Fibroblast of peridontal ligament (primary cell): Measurements from ENCODE around the gene KIAA1958.
"Not testable (repeated sequence)": the region's sequence is repeated elsewhere in the genome, so short reads cannot be mapped to it uniquely, and the experiment has no call there.

ENCODE experiments used
- DNase-seq: peaks from one replicate; pipeline ENCODE4 v3.0.0-alpha.2; 2010; ENCODE audit errors: extremely low read depth

KIAA1958 gene

DNA sequence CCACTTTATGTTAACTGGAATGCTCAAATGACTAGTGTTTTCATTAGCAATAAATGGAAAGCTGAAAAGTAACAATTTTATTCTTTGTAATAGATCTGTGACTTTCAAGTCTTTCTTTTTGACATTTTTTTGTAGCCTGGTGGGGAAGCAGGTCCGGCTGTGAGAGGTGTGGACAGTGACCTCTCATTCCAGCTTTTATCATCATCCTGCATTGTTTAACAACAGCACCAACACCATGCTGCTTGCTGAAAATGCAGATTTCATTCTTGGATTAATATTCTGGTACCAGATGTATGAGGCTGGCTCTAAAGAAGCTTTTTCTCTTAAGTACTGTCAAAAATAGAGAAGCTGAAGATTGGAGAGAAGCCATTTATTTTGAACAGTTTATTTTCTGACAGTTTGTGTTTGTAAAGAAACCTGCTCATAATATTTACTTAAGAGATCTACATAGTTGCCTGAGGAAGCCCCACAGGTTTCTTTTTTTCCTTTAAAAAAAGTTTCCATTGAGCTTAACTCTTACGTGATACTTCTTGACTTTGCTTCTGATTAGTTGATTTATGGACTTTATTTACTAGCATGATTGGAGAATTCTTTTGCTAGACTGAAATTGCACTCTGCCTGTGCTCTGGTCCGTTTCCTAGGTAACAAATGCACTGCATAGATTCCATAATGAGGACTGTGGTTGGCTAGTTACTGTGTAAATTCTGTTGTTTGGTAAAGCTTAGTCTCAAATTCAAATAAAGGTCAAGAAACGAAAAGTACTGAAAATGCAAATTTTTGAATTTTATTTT lies 3.4 kb downstream of the KIAA1958 start:
- DNase-seq: peak; percentile 17

DNA sequence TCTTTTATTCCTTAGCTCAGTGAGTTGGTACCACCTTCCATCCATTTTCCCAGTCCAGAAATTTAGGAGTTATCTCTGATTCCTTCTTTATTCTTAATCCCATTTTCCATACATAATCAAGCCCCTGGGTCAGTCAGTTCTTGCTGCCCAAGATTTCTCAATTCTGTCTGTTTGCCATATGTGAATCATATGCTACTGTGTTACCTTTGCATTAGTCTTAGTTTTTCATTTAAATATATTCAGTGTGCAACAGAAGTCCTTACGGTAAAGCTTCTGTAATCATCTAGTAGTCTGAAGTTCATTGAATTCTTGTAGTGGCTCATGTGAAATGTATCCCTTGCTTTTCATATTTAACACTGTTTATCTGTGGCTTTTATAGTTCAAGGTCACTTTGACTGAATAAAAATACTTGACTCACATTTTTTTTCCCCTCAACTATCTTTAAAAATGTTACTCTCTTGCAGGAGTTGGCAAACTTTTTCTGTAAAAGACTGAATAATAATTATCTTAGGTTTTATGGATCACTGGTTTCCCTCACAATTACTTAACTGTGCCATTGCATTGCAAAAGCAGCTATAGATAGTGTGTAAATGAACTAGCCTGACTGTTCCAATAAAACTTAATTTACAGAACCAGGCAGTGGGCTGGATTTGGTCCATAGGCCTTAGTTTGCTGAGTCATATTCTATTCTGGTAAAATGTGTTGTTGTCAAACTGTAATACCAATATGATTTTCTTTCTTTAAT lies 6.9 kb downstream of the KIAA1958 start:
- DNase-seq: peak; percentile 93

- DNase-seq: no peak
Observed at GRCh38 chr9:112494153-112494552, 7.5 kb downstream of the KIAA1958 start.

- no peak for DNase-seq
Observed at GRCh38 chr9:112495614-112496013, 9.0 kb downstream of the KIAA1958 start.

- peak; percentile 16 for DNase-seq
Observed at GRCh38 chr9:112496074-112496722, 9.6 kb downstream of the KIAA1958 start.

GRCh38 chr9:112500842-112501241 lies 14.2 kb downstream of the KIAA1958 start:
- no peak for DNase-seq

DNA sequence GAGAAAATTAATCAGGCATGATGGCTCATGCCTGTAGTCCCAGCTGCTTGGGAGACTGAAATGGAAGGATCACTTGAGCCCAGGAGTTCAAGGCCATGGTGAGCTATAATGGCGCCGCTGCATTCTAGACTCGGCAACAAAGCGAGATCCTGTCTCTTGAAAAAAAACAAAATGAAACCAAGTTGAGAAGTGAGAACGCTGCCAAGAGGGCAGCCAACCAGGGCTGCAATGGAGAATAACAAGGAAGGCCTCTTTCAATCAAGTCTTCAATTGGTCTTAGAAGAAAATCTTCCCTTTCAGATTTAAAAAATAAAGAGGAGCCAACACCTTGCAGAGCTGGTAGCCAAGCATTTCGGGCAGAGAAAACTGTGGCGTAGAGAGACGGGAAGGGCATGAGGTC lies 14.7 kb downstream of the KIAA1958 start:
- DNase-seq: no peak

DNA sequence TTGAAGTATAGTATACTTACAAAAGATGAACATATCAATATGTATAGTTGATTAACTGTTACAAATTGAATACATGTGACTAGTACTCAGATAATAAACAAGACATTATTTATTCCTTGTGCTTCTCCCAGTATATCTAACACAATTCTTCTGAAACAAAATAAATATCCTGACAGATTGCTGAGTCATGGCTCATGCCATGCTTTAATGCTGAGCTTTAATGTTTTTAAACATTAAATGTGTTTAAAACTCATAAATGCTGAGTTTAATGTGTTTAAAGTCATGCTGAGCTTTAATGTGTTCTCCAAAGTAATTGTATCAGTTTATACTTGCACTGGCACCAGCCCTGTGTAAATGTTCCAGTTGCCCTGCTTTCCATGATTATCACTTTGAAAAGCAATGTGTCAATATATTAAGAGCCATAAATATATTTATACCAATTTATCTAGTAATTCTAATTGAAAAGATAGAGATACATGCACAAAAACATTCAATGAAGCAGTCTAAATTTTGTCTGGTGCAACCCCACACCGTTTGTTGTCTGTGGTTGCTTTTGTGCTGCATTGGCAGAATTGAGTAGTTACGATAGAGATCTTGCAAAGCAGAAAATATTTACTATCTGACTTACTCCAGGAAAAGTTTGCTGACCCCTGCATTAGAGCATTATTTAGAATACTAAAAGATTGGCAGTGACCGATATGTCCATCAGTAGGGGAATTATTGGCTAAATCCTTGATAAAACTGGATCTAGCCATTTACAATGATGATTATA lies 15.7 kb downstream of the KIAA1958 start:
- no peak for DNase-seq

- no peak for DNase-seq
Observed at GRCh38 chr9:112503170-112503569, 16.5 kb downstream of the KIAA1958 start.

DNA sequence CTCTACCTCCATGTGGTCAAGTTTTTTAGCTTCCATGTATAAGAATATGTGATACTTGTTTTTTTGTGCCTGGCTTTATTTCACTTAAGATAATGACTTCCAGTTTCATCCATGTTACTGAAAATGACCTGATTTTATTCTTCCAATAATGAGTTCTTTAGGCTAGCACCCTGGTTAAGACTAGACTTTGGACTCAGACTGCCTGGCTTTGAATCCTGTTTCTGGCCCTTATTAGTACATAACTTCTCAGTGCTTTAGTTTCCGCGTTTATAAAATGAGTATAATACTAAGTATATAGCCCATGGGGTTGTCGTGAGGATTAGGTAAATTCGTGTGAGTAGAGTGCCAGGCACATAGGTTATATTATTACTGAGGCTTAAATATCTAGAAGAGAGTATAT lies 18.5 kb downstream of the KIAA1958 start:
- no peak for DNase-seq

GRCh38 chr9:112505607-112506006 lies 19.0 kb downstream of the KIAA1958 start:
- no peak for DNase-seq

GRCh38 chr9:112506571-112506970 lies 19.9 kb downstream of the KIAA1958 start:
- no peak for DNase-seq

- no peak for DNase-seq
Observed at GRCh38 chr9:112507001-112507680, 20.5 kb downstream of the KIAA1958 start.

DNA sequence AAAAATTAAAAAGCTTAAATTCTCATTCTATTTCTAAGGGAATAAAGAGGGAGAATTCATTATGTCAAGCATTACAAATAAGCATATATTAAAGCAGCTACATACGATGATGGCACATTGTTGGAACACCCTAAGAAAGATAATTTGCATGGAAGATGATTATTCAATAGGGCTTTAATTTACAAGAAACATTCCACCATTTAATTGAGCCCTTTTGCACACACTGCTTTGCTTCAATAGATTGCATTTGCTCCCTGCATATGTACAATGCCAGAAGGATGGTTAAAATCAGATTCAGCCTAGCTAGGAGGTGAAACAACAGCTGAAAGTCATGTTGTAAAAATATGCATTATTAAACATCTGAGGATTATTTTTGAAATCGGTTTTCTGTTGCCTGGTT lies 21.8 kb downstream of the KIAA1958 start:
- DNase-seq: no peak

DNA sequence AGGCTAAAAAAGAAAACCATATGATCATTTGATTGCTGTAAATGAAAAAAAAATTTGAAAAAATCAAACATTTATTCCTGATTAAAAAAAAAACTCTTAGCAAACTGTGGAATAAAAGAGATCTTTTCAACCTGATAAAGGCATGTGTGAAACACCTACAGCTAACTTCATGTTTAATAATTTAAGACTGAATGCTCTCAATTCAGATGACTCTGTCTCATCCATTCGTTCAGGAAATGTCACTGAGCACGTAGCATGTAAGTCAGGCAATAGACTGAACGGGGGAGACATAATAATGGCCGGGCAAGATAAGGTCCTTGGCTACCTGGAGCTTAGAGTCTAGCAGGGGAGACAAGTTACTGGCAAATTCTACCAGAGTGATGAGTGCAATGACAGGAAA lies 25.8 kb downstream of the KIAA1958 start:
- DNase-seq: not testable (repeated sequence)

- no peak for DNase-seq
Observed at GRCh38 chr9:112516769-112517168, 30.1 kb downstream of the KIAA1958 start.

- DNase-seq: no peak
Observed at GRCh38 chr9:112520069-112520468, 33.4 kb downstream of the KIAA1958 start.

DNA sequence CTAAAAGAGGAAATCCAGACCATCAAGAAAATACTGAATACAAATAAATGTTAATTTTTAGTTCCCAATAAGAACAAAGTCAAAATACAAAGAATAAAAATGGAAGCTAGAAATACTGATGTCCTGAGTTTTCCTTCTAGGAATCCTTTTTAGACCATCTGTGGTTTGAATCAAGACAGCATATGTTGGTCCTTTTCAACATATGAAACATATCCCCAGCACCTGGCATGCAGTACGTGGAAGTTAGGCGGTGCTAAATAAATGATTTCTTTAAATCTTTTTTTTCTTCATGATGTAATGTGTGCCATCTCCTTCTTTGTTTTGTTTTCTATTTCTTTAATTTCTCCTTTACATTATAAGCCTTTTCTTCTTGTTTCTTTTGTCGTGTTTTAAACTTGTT lies 34.0 kb downstream of the KIAA1958 start:
- no peak for DNase-seq

DNA sequence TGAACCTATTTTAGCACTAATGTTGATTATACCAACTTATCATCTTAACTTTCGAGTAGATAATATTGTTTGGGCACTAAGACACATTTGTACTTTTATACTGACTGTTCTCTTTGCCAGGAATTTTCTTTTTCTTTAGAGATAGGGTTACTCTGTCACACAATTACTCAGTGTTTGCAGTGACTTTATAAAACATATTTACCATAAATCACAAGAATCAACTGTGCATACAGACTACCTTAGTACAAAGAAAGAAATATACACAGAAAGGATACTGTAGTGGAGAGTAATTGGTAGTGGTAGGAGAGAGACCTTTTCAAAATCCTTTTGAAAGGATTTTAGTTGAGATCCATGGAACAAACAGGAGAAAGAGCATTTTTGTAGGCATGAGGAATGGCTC lies 40.3 kb downstream of the KIAA1958 start:
- no peak for DNase-seq

GRCh38 chr9:112527959-112528358 lies 41.3 kb downstream of the KIAA1958 start:
- DNase-seq: no peak

DNA sequence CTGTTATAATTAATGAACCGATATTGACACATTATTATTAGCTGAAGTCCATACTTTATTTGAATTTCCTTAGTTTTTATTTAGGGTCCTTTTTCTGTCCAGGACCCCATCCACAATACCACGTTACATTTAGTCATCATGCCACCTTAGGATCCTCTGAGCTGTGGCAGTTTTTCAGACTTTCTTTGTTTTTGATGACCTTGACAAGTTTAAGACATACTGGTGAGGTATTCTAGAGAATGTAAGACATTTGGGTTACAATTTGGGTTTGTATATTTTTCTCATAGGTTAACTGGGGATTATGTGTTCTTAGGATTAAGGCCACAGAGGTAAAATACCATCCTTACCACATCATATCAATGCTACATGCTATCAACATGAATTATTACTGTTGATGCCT lies 42.7 kb downstream of the KIAA1958 start:
- DNase-seq: no peak
